Trophoblast cell (in vitro differentiated cells and primary cell): ENCODE data around the gene CXADR.
A peak's percentile ranks its signal among the peaks of the same experiment; 100 is the strongest.

ENCODE experiments used
- DNase-seq, 2 donors: peaks; one replicate each; pipeline ENCODE4 v3.0.0-alpha.2; 2016
- H2AFZ ChIP-seq: 2 replicates; pipeline ENCODE4 v1.6.1; 2013; ENCODE audit warnings: low read length, moderate library complexity, mild to moderate bottlenecking; ENCODE audit not compliant: insufficient read depth, poor library complexity
- H2AK5ac ChIP-seq: 2 replicates; pipeline ENCODE4 v1.6.1; 2013; ENCODE audit warnings: mild to moderate bottlenecking, low read length
- H2BK120ac ChIP-seq: 2 replicates; pipeline ENCODE4 v1.6.1; 2013; ENCODE audit warnings: low read length, mild to moderate bottlenecking, moderate library complexity; ENCODE audit not compliant: insufficient read depth, poor library complexity
- H2BK12ac ChIP-seq: 2 replicates; pipeline ENCODE4 v1.6.1; 2013; ENCODE audit warnings: mild to moderate bottlenecking, low read length, moderate library complexity
- H2BK5ac ChIP-seq: 2 replicates; pipeline ENCODE4 v1.6.1; 2013; ENCODE audit warnings: low read length, low read depth, moderate library complexity, mild to moderate bottlenecking; ENCODE audit not compliant: poor library complexity
- H3K14ac ChIP-seq: 2 replicates; pipeline ENCODE4 v1.6.1; 2013; ENCODE audit warnings: mild to moderate bottlenecking, low read length
- H3K18ac ChIP-seq: 2 replicates; pipeline ENCODE4 v1.6.1; 2013; ENCODE audit warnings: mild to moderate bottlenecking, low read length
- H3K23ac ChIP-seq: 2 replicates; pipeline ENCODE4 v1.6.1; 2013; ENCODE audit warnings: low read length
- H3K27ac ChIP-seq: 2 replicates; pipeline ENCODE4 v1.5.1; 2013; ENCODE audit warnings: low read depth, mild to moderate bottlenecking, inconsistent platforms, low read length, moderate library complexity
- H3K27me3 ChIP-seq: 2 replicates; pipeline ENCODE4 v1.6.1; 2013; ENCODE audit warnings: inconsistent platforms, mild to moderate bottlenecking, low read length, moderate library complexity; ENCODE audit not compliant: insufficient read depth
- H3K36me3 ChIP-seq, 2 experiments: 1 replicate in 1 of 2; 2 replicates in 1 of 2; pipeline ENCODE4 v1.6.1; 2013; ENCODE audit warnings: low read length in 2 of 2, mild to moderate bottlenecking in 2 of 2, moderate library complexity in 1 of 2; ENCODE audit not compliant: insufficient read depth in 2 of 2, control insufficient read depth in 1 of 2
- H3K4ac ChIP-seq: 2 replicates; pipeline ENCODE4 v1.6.1; 2013; ENCODE audit warnings: low read depth, mild to moderate bottlenecking, low read length, moderate library complexity
- H3K4me1 ChIP-seq, 2 experiments: 1 replicate in 1 of 2; 2 replicates in 1 of 2; pipeline ENCODE4 v1.6.1; 2013; ENCODE audit warnings: low read length in 2 of 2, mild to moderate bottlenecking in 2 of 2, moderate library complexity in 1 of 2; ENCODE audit not compliant: insufficient read depth in 2 of 2, control insufficient read depth in 1 of 2
- H3K4me2 ChIP-seq: 2 replicates; pipeline ENCODE4 v1.6.1; 2013; ENCODE audit warnings: inconsistent platforms, mild to moderate bottlenecking, low read length, moderate library complexity
- H3K4me3 ChIP-seq: 2 replicates; pipeline ENCODE4 v1.5.1; 2013; ENCODE audit warnings: mild to moderate bottlenecking, low read depth, low read length, inconsistent platforms
- H3K79me1 ChIP-seq: one replicate; pipeline ENCODE4 v1.6.1; 2013; ENCODE audit warnings: low read length
- H3K79me2 ChIP-seq: 2 replicates; pipeline ENCODE4 v1.6.1; 2013; ENCODE audit warnings: low read length, mild to moderate bottlenecking; ENCODE audit not compliant: control insufficient read depth, insufficient read depth, poor library complexity
- H3K9ac ChIP-seq: 2 replicates; pipeline ENCODE4 v1.6.1; 2013; ENCODE audit warnings: mild to moderate bottlenecking, low read length
- H3K9me3 ChIP-seq: 2 replicates; pipeline ENCODE4 v1.6.1; 2013; ENCODE audit warnings: low read depth, mild to moderate bottlenecking, control low read depth, inconsistent platforms, low read length; ENCODE audit not compliant: insufficient read depth
- H4K12ac ChIP-seq: 2 replicates; pipeline ENCODE4 v1.6.1; 2013; ENCODE audit warnings: low read depth, mild to moderate bottlenecking, low read length, moderate library complexity
- H4K8ac ChIP-seq: 2 replicates; pipeline ENCODE4 v1.6.1; 2013; ENCODE audit warnings: low read depth, mild to moderate bottlenecking, low read length, moderate library complexity
- H4K91ac ChIP-seq: one replicate; pipeline ENCODE4 v1.6.1; 2013; ENCODE audit warnings: low read depth, mild to moderate bottlenecking, low read length, moderate library complexity
- WGBS: extraction: QIAGEN DNeasy Blood & Tissue Kit; methylation state at CpG from one replicate; pipeline ENCODE4 v1.1.7; 2013; ENCODE audit warnings: missing lambda C conversion rate; ENCODE audit not compliant: insufficient read length, insufficient coverage; ENCODE audit errors: extremely low coverage; 5-methylcytosine and 5-hydroxymethylcytosine counted together

CXADR gene

DNA sequence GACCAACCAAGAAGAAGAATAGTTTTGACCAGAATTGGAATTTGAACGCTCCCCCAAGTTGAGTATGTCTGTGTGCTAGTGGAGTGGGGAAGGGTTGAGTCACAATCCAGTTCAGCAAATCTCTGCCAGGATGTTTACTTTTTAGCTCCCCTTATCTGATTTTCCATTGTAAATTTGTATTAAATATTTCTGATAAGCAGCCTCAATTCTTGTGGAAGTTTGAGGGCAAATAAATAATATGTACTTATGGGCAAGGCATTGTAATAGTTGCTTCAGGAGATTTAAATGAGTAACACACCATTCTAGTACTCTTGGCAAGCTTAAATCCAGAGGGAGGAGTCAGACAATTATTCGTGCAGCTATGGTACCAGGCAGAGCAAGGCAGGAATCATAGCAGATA is 14.4 kb downstream of the CXADR start:
- no CpG with 5 or more reads among the region's 2 CpGs for WGBS
- Histone ChIP-seq H3K79me1 (peaks cover 2% of the 10 kb centered on the region), H3K4ac (no peak overlapping the region), H4K12ac (no peak overlapping the region), H3K18ac (no peak overlapping the region), H3K9ac (no peak overlapping the region), H3K27me3 (no peaks in the 10 kb centered on the region), H2BK12ac (no peak overlapping the region), H3K36me3 (peaks cover 0 to 3% of the 10 kb centered on the region in 2 experiments), H4K8ac (no peak overlapping the region), H2BK120ac (no peak overlapping the region), H3K4me1 (peaks cover 2 to 10% of the 10 kb centered on the region in 2 experiments), H3K14ac (no peak overlapping the region), H4K91ac (no peak overlapping the region), H3K4me2 (peak overlapping the region; percentile 0), H3K27ac (peak overlapping the region; percentile 46), H2AFZ (no peak overlapping the region), H3K23ac (no peak overlapping the region), H2BK5ac (no peak overlapping the region), H2AK5ac (no peak overlapping the region), H3K4me3 (no peak overlapping the region), H3K9me3 (no peaks in the 10 kb centered on the region), H3K79me2 (peaks cover 7% of the 10 kb centered on the region)
- DNase-seq = peak in 1 of 2 donors; percentile 28

DNA sequence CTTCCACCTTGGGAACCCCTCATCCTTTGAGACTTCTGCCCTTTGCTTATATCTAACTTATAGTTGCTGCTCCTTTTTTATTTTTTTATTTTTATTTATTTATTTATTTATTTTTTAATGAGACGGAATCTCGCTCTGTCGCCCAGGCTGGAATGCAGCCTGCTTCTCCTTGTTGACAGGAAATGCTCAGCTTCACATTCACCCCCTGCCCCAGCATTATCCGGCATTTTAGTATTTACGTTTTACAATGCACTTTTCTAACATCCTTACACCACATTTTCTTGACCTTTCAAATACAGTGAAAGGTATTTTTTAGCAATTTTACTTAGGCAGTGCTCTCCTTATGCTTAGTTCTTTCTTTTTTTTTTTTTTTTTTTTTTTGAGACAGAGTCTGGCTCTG is 14.9 kb downstream of the CXADR start:
- Histone ChIP-seq H2BK5ac (no peak overlapping the region), H4K8ac (no peak overlapping the region), H3K23ac (no peak overlapping the region), H3K27me3 (no peaks in the 10 kb centered on the region), H3K18ac (no peak overlapping the region), H3K4me2 (peak overlapping the region; percentile 0), H3K36me3 (peaks cover 0 to 3% of the 10 kb centered on the region in 2 experiments), H2AFZ (no peak overlapping the region), H4K91ac (no peak overlapping the region), H2AK5ac (no peak overlapping the region), H3K4me1 (peaks cover 2 to 7% of the 10 kb centered on the region in 2 experiments), H3K9ac (no peak overlapping the region), H3K4ac (no peak overlapping the region), H3K27ac (peak overlapping the region; percentile 31), H3K9me3 (no peaks in the 10 kb centered on the region), H2BK12ac (no peak overlapping the region), H3K14ac (no peak overlapping the region), H4K12ac (no peak overlapping the region), H3K79me2 (peaks cover 7% of the 10 kb centered on the region), H3K79me1 (peaks cover 2% of the 10 kb centered on the region), H2BK120ac (no peak overlapping the region), H3K4me3 (no peak overlapping the region)
- DNase-seq = no peak
- WGBS = no CpG with 5 or more reads among the region's 5 CpGs

DNA sequence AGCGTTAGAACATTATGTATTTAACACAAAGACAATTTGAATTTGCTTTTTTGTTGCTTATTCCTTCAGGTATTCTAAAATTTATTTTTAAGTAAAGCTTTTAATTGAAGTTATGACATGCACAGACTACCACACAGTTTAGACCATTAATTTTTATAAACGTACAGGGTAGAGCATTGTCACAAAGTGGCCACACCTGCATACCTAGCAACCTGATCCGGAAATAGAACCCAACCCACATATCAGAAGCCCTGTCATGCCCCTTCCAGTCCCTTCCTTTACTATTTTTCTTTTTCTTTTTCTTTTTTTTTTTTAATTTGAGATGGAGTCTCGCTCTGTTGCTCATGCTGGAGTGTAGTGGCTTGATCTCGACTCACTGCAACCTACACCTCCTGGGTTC is 16.8 kb downstream of the CXADR start:
- Histone ChIP-seq H2AK5ac (no peak overlapping the region), H4K12ac (no peak overlapping the region), H2AFZ (no peak overlapping the region), H3K27ac (no peak overlapping the region), H3K4ac (peak overlapping the region; percentile 55), H3K18ac (no peak overlapping the region), H2BK120ac (no peak overlapping the region), H4K8ac (no peak overlapping the region), H3K23ac (no peak overlapping the region), H2BK5ac (no peak overlapping the region), H3K79me2 (peaks cover 7% of the 10 kb centered on the region), H3K9ac (no peak overlapping the region), H3K79me1 (peaks cover 2% of the 10 kb centered on the region), H3K4me3 (no peak overlapping the region), H3K4me1 (peaks cover 0 to 2% of the 10 kb centered on the region in 2 experiments), H3K36me3 (peaks cover 0 to 3% of the 10 kb centered on the region in 2 experiments), H2BK12ac (no peak overlapping the region), H3K9me3 (no peaks in the 10 kb centered on the region), H3K14ac (no peak overlapping the region), H3K27me3 (no peaks in the 10 kb centered on the region), H4K91ac (no peak overlapping the region), H3K4me2 (no peak overlapping the region)
- DNase-seq = no peak
- no CpG with 5 or more reads among the region's 5 CpGs for WGBS

DNA sequence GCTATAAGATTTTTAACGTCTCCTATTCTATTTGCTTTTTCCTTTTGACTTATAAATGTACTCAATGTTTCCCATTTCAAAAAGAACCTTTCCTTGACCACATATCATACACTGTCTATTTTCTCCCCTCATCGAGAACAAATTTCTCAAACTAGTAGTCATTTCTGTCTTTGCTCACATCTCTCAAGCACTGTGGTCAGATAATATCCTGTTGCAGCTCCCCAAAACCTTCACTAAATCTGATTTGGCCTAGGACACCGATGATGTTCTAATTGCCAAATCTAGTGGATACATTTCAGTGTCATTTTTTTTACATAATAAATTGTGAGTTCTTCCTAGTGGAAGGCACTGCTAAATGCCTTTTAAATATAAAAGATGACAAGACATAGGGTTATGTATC is 19.4 kb downstream of the CXADR start:
- Histone ChIP-seq H2BK5ac (no peak overlapping the region), H3K4me1 (peaks cover 2 to 4% of the 10 kb centered on the region in 2 experiments), H3K79me2 (peaks cover 11% of the 10 kb centered on the region), H3K18ac (no peak overlapping the region), H3K4ac (no peak overlapping the region), H3K9me3 (no peaks in the 10 kb centered on the region), H3K79me1 (peaks cover 2% of the 10 kb centered on the region), H3K4me3 (no peak overlapping the region), H2BK120ac (no peak overlapping the region), H3K9ac (no peak overlapping the region), H3K36me3 (peaks cover 0 to 3% of the 10 kb centered on the region in 2 experiments), H2BK12ac (no peak overlapping the region), H2AFZ (no peak overlapping the region), H2AK5ac (no peak overlapping the region), H3K27me3 (no peaks in the 10 kb centered on the region), H3K4me2 (no peak overlapping the region), H3K14ac (no peak overlapping the region), H3K23ac (no peak overlapping the region), H4K8ac (no peak overlapping the region), H4K91ac (no peak overlapping the region), H3K27ac (no peak overlapping the region), H4K12ac (no peak overlapping the region)
- no peak for DNase-seq
- WGBS = no CpG with 5 or more reads among the region's 3 CpGs
